ENCODE measurements around the gene ZMYND10.

ZMYND10 gene

GRCh38 chr3:50334339-50335075 lies 11.0 kb downstream of the ZMYND10 start:
- no peaks in the 10 kb centered on the region for H3K9me3 ChIP-seq (ENCODE audit: control insufficient read depth, low read length)
- H3K4me3 ChIP-seq (ENCODE audit: extremely low read depth, insufficient read depth, low read length, poor library complexity, severe bottlenecking): no peak overlapping the region
- H3K36me3 ChIP-seq (ENCODE audit: control insufficient read depth, insufficient read depth, low read length): peaks cover 45% of the 10 kb centered on the region
- peaks cover 23% of the 10 kb centered on the region for H3K4me1 ChIP-seq (ENCODE audit: control insufficient read depth, insufficient read depth, low read length, poor library complexity, severe bottlenecking)
- 95 to 96% methylated on average over 4 to 5 of the region's 5 CpGs for WGBS, 2 experiments (ENCODE audit: insufficient coverage in 2 of 2)
- peak overlapping the region; percentile 69 for H3K27ac ChIP-seq (ENCODE audit: low read depth, low read length, severe bottlenecking)

- Histone ChIP-seq H3K36me3 (ENCODE audit: control insufficient read depth, insufficient read depth, low read length) (peaks cover 48% of the 10 kb centered on the region), H3K9me3 (ENCODE audit: control insufficient read depth, low read length) (no peaks in the 10 kb centered on the region), H3K4me3 (ENCODE audit: extremely low read depth, insufficient read depth, low read length, poor library complexity, severe bottlenecking) (no peak overlapping the region), H3K27ac (ENCODE audit: low read depth, low read length, severe bottlenecking) (peak overlapping the region; percentile 69), H3K4me1 (ENCODE audit: control insufficient read depth, insufficient read depth, low read length, poor library complexity, severe bottlenecking) (peaks cover 23% of the 10 kb centered on the region)
- 86 to 91% methylated on average over 3 to 12 of the region's 12 CpGs for whole genome bisulfite sequencing, 2 experiments (ENCODE audit: insufficient coverage in 2 of 2)
These were observed 11.7 kb downstream of the ZMYND10 start for GRCh38 chr3:50333744-50334328.

- WGBS, 2 experiments (ENCODE audit: insufficient coverage in 2 of 2): 97 to 99% methylated on average over 19 of the region's 19 CpGs
- peaks cover 50% of the 10 kb centered on the region for H3K36me3 ChIP-seq (ENCODE audit: control insufficient read depth, insufficient read depth, low read length)
- peaks cover 34% of the 10 kb centered on the region for H3K4me1 ChIP-seq (ENCODE audit: control insufficient read depth, insufficient read depth, low read length, poor library complexity, severe bottlenecking)
- H3K27ac ChIP-seq (ENCODE audit: low read depth, low read length, severe bottlenecking): no peak overlapping the region
- H3K9me3 ChIP-seq (ENCODE audit: control insufficient read depth, low read length): no peaks in the 10 kb centered on the region
- no peak overlapping the region for H3K4me3 ChIP-seq (ENCODE audit: extremely low read depth, insufficient read depth, low read length, poor library complexity, severe bottlenecking)
These were observed 14.1 kb downstream of the ZMYND10 start for GRCh38 chr3:50331364-50331907.

- Histone ChIP-seq H3K4me3 (ENCODE audit: extremely low read depth, insufficient read depth, low read length, poor library complexity, severe bottlenecking) (no peak overlapping the region), H3K9me3 (ENCODE audit: control insufficient read depth, low read length) (no peaks in the 10 kb centered on the region), H3K27ac (ENCODE audit: low read depth, low read length, severe bottlenecking) (no peak overlapping the region), H3K36me3 (ENCODE audit: control insufficient read depth, insufficient read depth, low read length) (peaks cover 61% of the 10 kb centered on the region), H3K4me1 (ENCODE audit: control insufficient read depth, insufficient read depth, low read length, poor library complexity, severe bottlenecking) (peaks cover 26% of the 10 kb centered on the region)
- 94 to 98% methylated on average over 8 of the region's 10 CpGs for WGBS, 2 experiments (ENCODE audit: insufficient coverage in 2 of 2)
These were observed 15.2 kb downstream of the ZMYND10 start for GRCh38 chr3:50330330-50330729.

GRCh38 chr3:50327943-50328691 lies 17.4 kb downstream of the ZMYND10 start, which contains the start of gene TUSC2:
Gene TUSC2, minus strand, starts transcription at chr3:50328223. Its CDS starts 124 bp downstream, at chr3:50328099.
- Histone ChIP-seq H3K9me3 (ENCODE audit: control insufficient read depth, low read length) (no peaks in the 10 kb centered on the region), H3K4me1 (ENCODE audit: control insufficient read depth, insufficient read depth, low read length, poor library complexity, severe bottlenecking) (peaks cover 24% of the 10 kb centered on the region), H3K27ac (ENCODE audit: low read depth, low read length, severe bottlenecking) (peak within 1 kb of the TSS; percentile 57), H3K4me3 (ENCODE audit: extremely low read depth, insufficient read depth, low read length, poor library complexity, severe bottlenecking) (peak within 1 kb of the TSS; percentile 91), H3K36me3 (ENCODE audit: control insufficient read depth, insufficient read depth, low read length) (peaks cover 61% of the 10 kb centered on the region)
- WGBS, 2 experiments (ENCODE audit: insufficient coverage in 2 of 2): 8 to 12% methylated on average over 37 to 46 of the region's 55 CpGs

GRCh38 chr3:50327129-50327528 lies 18.4 kb downstream of the ZMYND10 start:
- 90 to 100% methylated on average over 2 of the region's 4 CpGs for WGBS, 2 experiments (ENCODE audit: insufficient coverage in 2 of 2)
- no peaks in the 10 kb centered on the region for H3K9me3 ChIP-seq (ENCODE audit: control insufficient read depth, low read length)
- no peak overlapping the region for H3K27ac ChIP-seq (ENCODE audit: low read depth, low read length, severe bottlenecking)
- peak overlapping the region; percentile 91 for H3K4me3 ChIP-seq (ENCODE audit: extremely low read depth, insufficient read depth, low read length, poor library complexity, severe bottlenecking)
- peaks cover 34% of the 10 kb centered on the region for H3K4me1 ChIP-seq (ENCODE audit: control insufficient read depth, insufficient read depth, low read length, poor library complexity, severe bottlenecking)
- H3K36me3 ChIP-seq (ENCODE audit: control insufficient read depth, insufficient read depth, low read length): peaks cover 53% of the 10 kb centered on the region

- no peak overlapping the region for H3K4me3 ChIP-seq (ENCODE audit: extremely low read depth, insufficient read depth, low read length, poor library complexity, severe bottlenecking)
- whole genome bisulfite sequencing, 2 experiments (ENCODE audit: insufficient coverage in 2 of 2): 94 to 96% methylated on average over 3 to 7 of the region's 8 CpGs
- no peak overlapping the region for H3K27ac ChIP-seq (ENCODE audit: low read depth, low read length, severe bottlenecking)
- H3K9me3 ChIP-seq (ENCODE audit: control insufficient read depth, low read length): no peaks in the 10 kb centered on the region
- peaks cover 37% of the 10 kb centered on the region for H3K4me1 ChIP-seq (ENCODE audit: control insufficient read depth, insufficient read depth, low read length, poor library complexity, severe bottlenecking)
- peaks cover 44% of the 10 kb centered on the region for H3K36me3 ChIP-seq (ENCODE audit: control insufficient read depth, insufficient read depth, low read length)
These were observed 19.4 kb downstream of the ZMYND10 start for GRCh38 chr3:50326182-50326541.

GRCh38 chr3:50325497-50326181 lies 19.9 kb downstream of the ZMYND10 start:
- Histone ChIP-seq H3K4me1 (ENCODE audit: control insufficient read depth, insufficient read depth, low read length, poor library complexity, severe bottlenecking) (peaks cover 37% of the 10 kb centered on the region), H3K9me3 (ENCODE audit: control insufficient read depth, low read length) (no peaks in the 10 kb centered on the region), H3K4me3 (ENCODE audit: extremely low read depth, insufficient read depth, low read length, poor library complexity, severe bottlenecking) (no peak overlapping the region), H3K36me3 (ENCODE audit: control insufficient read depth, insufficient read depth, low read length) (peaks cover 38% of the 10 kb centered on the region), H3K27ac (ENCODE audit: low read depth, low read length, severe bottlenecking) (no peak overlapping the region)
- WGBS, 2 experiments (ENCODE audit: insufficient coverage in 2 of 2): 90 to 95% methylated on average over 9 to 11 of the region's 11 CpGs

- Histone ChIP-seq H3K9me3 (ENCODE audit: control insufficient read depth, low read length) (no peaks in the 10 kb centered on the region), H3K27ac (ENCODE audit: low read depth, low read length, severe bottlenecking) (no peak overlapping the region), H3K36me3 (ENCODE audit: control insufficient read depth, insufficient read depth, low read length) (peaks cover 36% of the 10 kb centered on the region), H3K4me3 (ENCODE audit: extremely low read depth, insufficient read depth, low read length, poor library complexity, severe bottlenecking) (no peak overlapping the region), H3K4me1 (ENCODE audit: control insufficient read depth, insufficient read depth, low read length, poor library complexity, severe bottlenecking) (peaks cover 40% of the 10 kb centered on the region)
- no CpG with 5 or more reads among the region's 2 CpGs for WGBS, 2 experiments (ENCODE audit: insufficient coverage in 2 of 2)
These were observed 20.4 kb downstream of the ZMYND10 start for GRCh38 chr3:50325113-50325480.

- 73 to 80% methylated on average over 4 of the region's 4 CpGs for WGBS, 2 experiments (ENCODE audit: insufficient coverage in 2 of 2)
- Histone ChIP-seq H3K36me3 (ENCODE audit: control insufficient read depth, insufficient read depth, low read length) (peaks cover 36% of the 10 kb centered on the region), H3K9me3 (ENCODE audit: control insufficient read depth, low read length) (no peaks in the 10 kb centered on the region), H3K4me3 (ENCODE audit: extremely low read depth, insufficient read depth, low read length, poor library complexity, severe bottlenecking) (no peak overlapping the region), H3K27ac (ENCODE audit: low read depth, low read length, severe bottlenecking) (no peak overlapping the region), H3K4me1 (ENCODE audit: control insufficient read depth, insufficient read depth, low read length, poor library complexity, severe bottlenecking) (peaks cover 44% of the 10 kb centered on the region)
These were observed 21.0 kb downstream of the ZMYND10 start for GRCh38 chr3:50324351-50325112.

All from mesodermal cell (in vitro differentiated cells).